H1 (cell line): Measurements from ENCODE around the gene MESD. TPM values are rescaled to one million over a fixed set of nuclear protein-coding genes. Genes with fewer than 3 reads are reported as not detected.
"Not testable (repeated sequence)": the region's sequence is repeated elsewhere in the genome, so short reads cannot be mapped to it uniquely, and the experiment has no call there.

Experiments
- CTCF ChIA-PET: fragments of 300-600 bp; sonication (Branson Sonifier 250); formaldehyde crosslinking; loops from one replicate; lab custom pipeline; 2021; ENCODE audit not compliant: partially characterized antibody; lab: Charles Lee
- POLR2A ChIA-PET: fragments of 300-600 bp; sonication (Branson Sonifier 250); formaldehyde crosslinking; loops from one replicate; lab custom pipeline; 2021; ENCODE audit warnings: inconsistent platforms; ENCODE audit not compliant: partially characterized antibody; lab: Charles Lee
- DNase-seq, 2 experiments: peaks; one replicate each; pipeline versions ENCODE4 v3.0.0 to v3.0.0-alpha.2; 2010 to 2022; ENCODE audit warnings: low spot score in 2 of 2, low read depth in 1 of 2, mixed read lengths in 1 of 2
- FAIRE-seq: peaks from 2 replicates; lab custom pipeline; 2011; peaks lifted over from hg19 to GRCh38; lab: Jason Lieb, UNC
- H2AFZ ChIP-seq: 2 replicates; pipeline ENCODE4 v1.8.1; 2012; ENCODE audit warnings: low read length, inconsistent platforms
- H2AK5ac ChIP-seq: 2 replicates; pipeline ENCODE4 v1.6.1; 2013; ENCODE audit warnings: low read depth, low read length
- H2BK120ac ChIP-seq: replicated peaks from 2 replicates; pipeline ENCODE3; 2013; ENCODE audit warnings: low read depth, low read length, inconsistent platforms
- H2BK12ac ChIP-seq: 2 replicates; pipeline ENCODE4 v1.6.1; 2013; ENCODE audit warnings: low read depth, low read length
- H2BK15ac ChIP-seq: 2 replicates; pipeline ENCODE4 v1.6.1; 2013; ENCODE audit warnings: low read length
- H2BK20ac ChIP-seq: 2 replicates; pipeline ENCODE4 v1.6.1; 2013; ENCODE audit warnings: low read length
- H2BK5ac ChIP-seq: 2 replicates; pipeline ENCODE4 v1.6.1; 2013; ENCODE audit warnings: low read depth, low read length
- H3K14ac ChIP-seq: 2 replicates; pipeline ENCODE4 v1.6.1; 2013; ENCODE audit warnings: inconsistent platforms; ENCODE audit not compliant: insufficient read length
- H3K18ac ChIP-seq: 2 replicates; pipeline ENCODE4 v1.6.1; 2013; ENCODE audit warnings: low read length; ENCODE audit errors: extremely low read depth
- H3K23ac ChIP-seq: 2 replicates; pipeline ENCODE4 v1.6.1; 2013; ENCODE audit warnings: inconsistent platforms; ENCODE audit not compliant: insufficient read length
- H3K23me2 ChIP-seq: 2 replicates; pipeline ENCODE4 v1.6.1; 2013; ENCODE audit warnings: low read depth, low read length
- H3K27ac ChIP-seq: 2 replicates; pipeline ENCODE4 v1.6.1; 2011; ENCODE audit warnings: low read depth, low read length, inconsistent platforms
- H3K27me3 ChIP-seq, 4 experiments: replicated peaks in 1 of 4; 1 replicate in 1 of 4; 2 replicates in 3 of 4; pipeline versions ENCODE4 v1.6.1 to v1.8.1; 2011 to 2013; ENCODE audit warnings: low read length in 3 of 4, mild to moderate bottlenecking in 3 of 4, inconsistent platforms in 2 of 4, mixed read lengths in 2 of 4, moderate library complexity in 1 of 4; ENCODE audit not compliant: control insufficient read depth in 3 of 4, insufficient read depth in 3 of 4; ENCODE audit errors: extremely low read depth in 1 of 4
- H3K36me3 ChIP-seq, 4 experiments: 2 replicates each; pipeline versions ENCODE4 v1.6.1 to v1.8.1; 2011 to 2013; ENCODE audit warnings: mild to moderate bottlenecking in 4 of 4, low read length in 3 of 4, moderate library complexity in 2 of 4, control low read depth in 1 of 4, inconsistent platforms in 1 of 4; ENCODE audit not compliant: insufficient read depth in 4 of 4, control insufficient read depth in 2 of 4
- H3K4ac ChIP-seq: replicated peaks from 2 replicates; pipeline ENCODE3; 2013; ENCODE audit warnings: low read length, low read depth, mixed read lengths, inconsistent platforms; ENCODE audit not compliant: insufficient read length
- H3K4me1 ChIP-seq, 4 experiments: replicated peaks in 1 of 4; 1 replicate in 1 of 4; 2 replicates in 3 of 4; pipeline versions ENCODE4 v1.6.1 to v1.8.1; 2011 to 2013; ENCODE audit warnings: low read length in 3 of 4, inconsistent platforms in 2 of 4, mixed read lengths in 1 of 4; ENCODE audit not compliant: insufficient read depth in 4 of 4, control insufficient read depth in 3 of 4
- H3K4me2 ChIP-seq, 2 experiments: 2 replicates each; pipeline versions ENCODE4 v1.6.1 to v1.8.1; 2011 to 2013; ENCODE audit warnings: low read depth in 2 of 2, low read length in 2 of 2, control low read depth in 1 of 2, inconsistent platforms in 1 of 2, mild to moderate bottlenecking in 1 of 2; ENCODE audit not compliant: insufficient read depth in 1 of 2
- H3K4me3 ChIP-seq, 4 experiments: fragments of 200-600, 300-600 bp in 1 of 4; sonication (generic), shearing (Covaris generic), sonication (Bioruptor Twin) in 1 of 4; 2 replicates each; pipeline versions ENCODE4 v1.5.1 to v1.8.1; 2011 to 2016; ENCODE audit warnings: low read length in 4 of 4, low read depth in 3 of 4, control low read depth in 2 of 4, inconsistent platforms in 2 of 4, mild to moderate bottlenecking in 2 of 4, mixed read lengths in 1 of 4, moderate library complexity in 1 of 4; ENCODE audit not compliant: insufficient read depth in 2 of 4; ENCODE audit errors: extremely low read depth in 1 of 4
- H3K56ac ChIP-seq: replicated peaks from 2 replicates; pipeline ENCODE3; 2013; ENCODE audit warnings: low read depth, mild to moderate bottlenecking, mixed read lengths, low read length, inconsistent platforms; ENCODE audit not compliant: insufficient read length
- H3K79me1 ChIP-seq: 2 replicates; pipeline ENCODE4 v1.6.1; 2013; ENCODE audit warnings: low read depth, low read length, control low read depth
- H3K79me2 ChIP-seq, 2 experiments: 2 replicates each; pipeline versions ENCODE4 v1.6.1 to v1.8.1; 2012 to 2013; ENCODE audit warnings: low read length in 2 of 2, mild to moderate bottlenecking in 2 of 2, inconsistent platforms in 1 of 2; ENCODE audit not compliant: insufficient read depth in 2 of 2, control insufficient read depth in 1 of 2
- H3K9ac ChIP-seq, 4 experiments: replicated peaks in 1 of 4; 1 replicate in 1 of 4; 2 replicates in 3 of 4; pipeline versions ENCODE4 v1.6.1 to v1.8.1; 2011 to 2013; ENCODE audit warnings: low read depth in 3 of 4, low read length in 3 of 4, control low read depth in 2 of 4, mild to moderate bottlenecking in 2 of 4, moderate library complexity in 2 of 4, inconsistent platforms in 1 of 4; ENCODE audit errors: extremely low read depth in 1 of 4
- H3K9me3 ChIP-seq, 2 experiments: 2 replicates each; pipeline versions ENCODE4 v1.6.1 to v1.8.1; 2012 to 2013; ENCODE audit warnings: mild to moderate bottlenecking in 2 of 2, moderate library complexity in 2 of 2, control low read depth in 1 of 2, inconsistent platforms in 1 of 2, low read depth in 1 of 2, low read length in 1 of 2, mixed read lengths in 1 of 2; ENCODE audit not compliant: insufficient read depth in 2 of 2
- H4K20me1 ChIP-seq, 2 experiments: replicated peaks in 1 of 2; 2 replicates each; pipeline versions ENCODE3 to v1.8.1; 2011 to 2013; ENCODE audit warnings: inconsistent platforms in 2 of 2, low read length in 2 of 2, mild to moderate bottlenecking in 1 of 2; ENCODE audit not compliant: insufficient read depth in 2 of 2, control insufficient read depth in 1 of 2
- H4K5ac ChIP-seq: 2 replicates; pipeline ENCODE4 v1.6.1; 2013; ENCODE audit warnings: low read length, low read depth, mixed read lengths, inconsistent platforms; ENCODE audit not compliant: insufficient read length
- H4K8ac ChIP-seq: 2 replicates; pipeline ENCODE4 v1.8.0; 2013; ENCODE audit warnings: mild to moderate bottlenecking, moderate library complexity, low read length, inconsistent platforms; ENCODE audit not compliant: insufficient read depth; ENCODE audit errors: extremely low read depth
- H4K91ac ChIP-seq: replicated peaks from 2 replicates; pipeline ENCODE3; 2013; ENCODE audit warnings: low read length, mixed read lengths, inconsistent platforms; ENCODE audit not compliant: insufficient read length
- polyA plus RNA-seq, 7 experiments: library from polyadenylated mRNA; depleted of rRNA in 3 of 7; stranded (reverse) in 5 of 7; unstranded in 2 of 7; fragments of >200 nt in 5 of 7; fragments of 200-250 nt in 2 of 7; gene quantifications; 1 replicate in 5 of 7; 2 replicates in 1 of 7; 4 replicates in 1 of 7; pipeline versions ENCODE4 v1.2.1 to v1.2.3, GENCODE V29; 2011 to 2013; ENCODE audit warnings: missing spikeins in 2 of 7, mixed read lengths in 2 of 7
- total RNA-seq: library from RNA; stranded (reverse); fragmentation: NEBNext Ultra II Directional; extraction: Animal tissue kit (Norgen Biotek cat#: 25700); gene quantifications from 2 replicates; pipeline ENCODE4 v1.2.1, GENCODE V29; 2021

MESD gene
- total and polyA plus RNA-seq, 2 of the 8 experiments (the other 6 are each of a cell fraction or from before 2014, with no cell fraction given), result 11.0 to 28.3 TPM

DNA sequence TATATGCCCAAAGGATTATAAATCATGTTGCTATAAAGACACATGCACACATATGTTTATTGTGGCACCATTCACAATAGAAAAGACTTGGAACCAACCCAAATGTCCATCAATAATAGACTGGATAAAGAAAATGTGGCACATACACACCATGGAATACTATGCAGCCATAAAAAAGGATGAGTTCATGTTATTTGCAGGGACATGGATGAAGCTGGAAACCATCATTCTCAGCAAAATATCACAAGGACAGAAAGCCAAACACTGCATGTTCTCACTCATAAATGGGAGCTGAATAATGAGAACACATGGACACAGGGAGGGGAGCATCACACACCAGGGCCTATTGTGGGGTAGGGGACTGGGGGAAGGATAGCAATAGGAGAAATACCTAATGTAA, 24.2 kb downstream of the MESD start:
- H3K27ac ChIP-seq, H4K8ac ChIP-seq, H2AK5ac ChIP-seq, H2BK120ac ChIP-seq, DNase-seq, H2BK5ac ChIP-seq, H2BK15ac ChIP-seq, H3K4ac ChIP-seq, CTCF ChIA-PET, H3K9me3 ChIP-seq, H3K23ac ChIP-seq, H2AFZ ChIP-seq, H3K4me2 ChIP-seq, H2BK12ac ChIP-seq, H3K27me3 ChIP-seq, H3K14ac ChIP-seq, H4K91ac ChIP-seq, H3K9ac ChIP-seq, H2BK20ac ChIP-seq, POLR2A ChIA-PET, H3K4me3 ChIP-seq, FAIRE-seq, H3K79me2 ChIP-seq, H3K23me2 ChIP-seq, H3K56ac ChIP-seq, H3K79me1 ChIP-seq, H3K36me3 ChIP-seq, H4K20me1 ChIP-seq, H4K5ac ChIP-seq, H3K18ac ChIP-seq: not testable (repeated sequence)
- H3K4me1 ChIP-seq, result peaks cover 12 to 22% (median 17%) of the 10 kb centered on the region in 4 experiments
